Measurements from ENCODE around the gene NDRG3. TPM values are rescaled to one million over a fixed set of nuclear protein-coding genes. Genes with fewer than 3 reads are reported as not detected.
"Not testable (repeated sequence)": the region's sequence is repeated elsewhere in the genome, so short reads cannot be mapped to it uniquely, and the experiment has no call there.

NDRG3 gene
- total RNA-seq, 1 experiment from 2014 or later = 9.9 TPM

DNA sequence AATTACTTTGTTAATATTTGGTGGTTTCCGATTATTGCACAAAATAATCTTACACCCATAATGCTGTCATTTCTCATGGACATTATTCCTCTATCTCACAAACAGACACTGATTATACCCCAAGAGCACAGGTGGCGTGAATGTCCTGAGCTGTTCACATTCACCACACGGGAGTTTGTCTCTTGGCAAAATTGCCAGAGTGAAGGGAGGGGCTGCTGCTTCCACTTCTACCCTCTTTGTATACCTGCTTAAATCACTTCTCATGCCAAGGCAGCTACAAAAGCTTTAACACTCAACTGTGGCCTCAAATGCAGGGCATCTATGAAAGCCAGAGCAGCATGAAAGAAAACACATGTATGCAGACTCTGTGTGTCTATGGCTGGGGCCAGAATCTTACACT lies 58.0 kb downstream of the NDRG3 start:
- no peak for DNase-seq (ENCODE audit: low read depth)

DNA sequence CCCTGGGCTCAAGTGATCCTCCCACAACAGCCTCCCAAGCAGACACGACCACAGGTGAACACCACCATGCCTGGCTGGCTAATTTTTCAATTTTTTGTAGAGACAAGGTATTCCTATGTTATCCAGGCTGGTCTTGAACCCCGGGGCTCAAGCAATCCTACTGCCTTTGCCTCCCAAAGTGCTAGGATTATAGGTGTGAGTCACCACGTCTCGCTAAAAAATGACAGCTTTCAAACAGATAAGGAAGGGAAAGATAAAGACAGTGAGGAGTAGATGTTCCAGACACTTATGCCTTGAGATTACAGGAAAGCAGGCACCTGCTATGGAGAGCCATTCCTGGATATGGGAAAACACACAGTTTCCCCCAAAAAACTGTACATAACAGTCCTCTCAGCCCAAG lies 58.9 kb downstream of the NDRG3 start:
- no peak for DNase-seq (ENCODE audit: low read depth)

DNA sequence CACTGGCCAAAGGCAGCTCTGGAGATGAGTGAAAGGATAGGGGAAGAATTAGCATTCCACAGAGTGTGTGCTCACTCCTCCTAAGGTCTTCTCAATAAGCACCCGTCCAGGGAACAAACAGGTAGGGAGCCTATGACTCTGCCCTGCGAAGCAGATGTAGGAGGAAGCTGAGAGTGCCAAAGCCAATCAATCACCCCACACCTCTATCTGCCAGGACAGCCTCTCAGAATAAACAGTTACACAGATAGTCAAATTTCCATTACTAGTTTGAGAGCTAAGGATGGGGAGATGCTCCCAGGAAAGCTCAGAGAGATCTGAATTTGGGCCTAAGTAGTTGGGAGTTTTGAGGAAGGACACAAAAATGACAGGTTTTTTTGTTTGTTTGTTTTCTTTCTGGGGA lies 59.4 kb downstream of the NDRG3 start:
- DNase-seq (ENCODE audit: low read depth) = no peak

DNA sequence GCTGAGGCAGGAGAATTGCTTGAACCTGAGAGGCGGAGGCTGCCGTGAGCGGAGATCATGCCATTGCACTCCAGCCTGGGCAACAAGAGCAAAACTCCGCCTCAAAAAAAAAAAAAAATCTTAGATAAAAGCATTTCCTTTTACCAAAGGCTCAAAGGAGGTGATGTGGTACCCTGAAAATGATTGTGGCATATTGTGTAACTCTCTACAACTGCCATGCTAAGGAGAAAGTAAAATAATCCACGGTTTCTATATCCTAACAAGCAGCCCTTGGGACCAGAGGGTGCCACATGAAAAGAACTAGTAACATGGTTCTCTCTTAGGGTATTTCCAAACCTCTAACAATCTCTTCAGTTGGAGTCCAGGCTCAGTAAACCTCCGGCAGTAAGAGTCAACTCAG lies 61.1 kb downstream of the NDRG3 start:
- no peak for DNase-seq (ENCODE audit: low read depth)

DNA sequence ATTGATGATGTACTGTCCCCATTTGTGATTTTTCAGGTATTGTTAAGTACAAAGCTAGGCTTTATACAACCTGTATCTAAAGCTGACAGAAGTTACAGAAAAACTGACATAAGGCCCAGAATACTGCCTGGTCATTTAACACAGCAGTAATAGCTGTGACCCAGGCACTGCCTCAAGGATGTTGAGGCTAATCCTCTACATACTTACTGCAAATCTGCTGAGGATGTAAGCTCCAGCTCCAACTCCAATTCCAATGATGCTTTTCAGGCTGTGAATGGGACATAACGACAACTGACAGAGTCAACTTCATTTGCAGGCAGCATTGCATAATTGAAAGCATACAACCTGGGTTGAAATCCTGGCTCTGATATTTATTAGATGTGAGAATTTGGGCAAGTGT lies 63.6 kb downstream of the NDRG3 start:
- DNase-seq (ENCODE audit: low read depth) = no peak

DNA sequence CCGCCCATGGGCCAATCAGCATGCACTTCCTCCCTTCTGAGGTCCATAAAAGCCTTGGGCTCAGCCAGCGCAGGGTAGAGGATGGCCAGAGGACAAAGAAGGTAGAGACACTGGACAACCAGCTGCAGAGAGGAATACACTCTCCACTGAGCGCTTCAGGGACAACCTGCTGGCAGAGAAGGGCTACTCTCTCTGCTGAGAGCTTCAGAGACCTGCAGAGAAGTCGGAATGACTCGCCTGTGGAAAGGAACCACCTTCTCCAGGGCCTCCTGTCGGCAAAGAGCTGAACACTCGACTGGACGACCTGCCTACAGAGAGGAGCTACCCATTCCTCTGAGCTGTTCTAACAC lies 68.5 kb downstream of the NDRG3 start:
- no peak for DNase-seq (ENCODE audit: low read depth)

DNA sequence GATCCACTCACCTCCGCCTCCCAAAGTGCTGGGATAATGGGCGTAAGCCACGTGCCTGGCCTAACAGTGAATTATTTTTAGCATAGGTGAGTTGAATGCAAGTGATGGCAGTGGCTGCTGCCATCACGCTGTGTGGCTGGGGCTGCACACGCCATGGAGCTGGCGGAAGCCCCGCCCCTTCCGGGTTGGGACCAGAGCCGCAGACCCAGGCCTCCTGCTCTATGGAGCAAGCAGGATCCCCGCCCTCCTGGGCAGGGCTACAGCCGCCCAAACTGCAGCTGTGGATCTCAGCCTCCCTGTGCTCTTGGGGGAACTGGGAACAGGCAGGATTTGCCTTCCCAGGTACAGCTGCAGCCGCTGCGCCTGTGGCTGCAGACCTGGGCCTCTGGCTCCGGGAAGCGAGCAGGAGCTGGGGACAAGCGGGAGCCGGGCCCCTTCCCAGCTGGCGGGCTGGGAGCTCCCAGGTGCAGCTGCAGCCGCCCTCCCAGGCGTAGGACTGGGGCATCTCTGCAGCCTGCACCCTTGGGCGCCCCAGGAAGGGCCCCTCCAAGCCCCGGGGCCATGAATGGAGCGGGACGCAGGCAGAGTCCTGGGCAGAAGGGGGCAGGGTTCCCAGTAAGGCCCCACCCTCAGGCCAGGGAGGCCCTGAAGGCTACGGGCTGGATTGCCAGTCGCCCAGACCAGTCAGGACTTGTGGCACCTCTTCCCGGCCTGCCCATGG lies 69.0 kb downstream of the NDRG3 start:
- DNase-seq (ENCODE audit: low read depth) = no peak

DNA sequence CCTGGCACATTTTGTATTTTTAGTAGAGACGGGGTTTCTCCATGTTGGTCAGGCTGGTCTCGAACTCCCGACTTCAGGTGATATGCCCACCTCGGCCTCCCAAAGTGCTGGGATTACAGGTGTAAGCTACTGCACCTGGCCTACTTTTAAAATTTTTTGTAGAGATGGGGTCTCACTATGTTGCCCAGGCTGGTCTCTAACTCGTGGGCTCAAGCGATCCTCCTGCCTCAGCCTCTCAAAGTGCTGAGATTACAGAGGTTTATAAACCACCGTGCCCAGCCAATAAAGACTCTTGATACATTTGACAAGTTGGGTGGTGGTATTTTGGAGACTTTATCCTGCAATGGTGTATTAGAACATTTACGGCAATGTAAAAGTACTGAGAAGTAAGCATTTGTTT lies 70.3 kb downstream of the NDRG3 start:
- DNase-seq (ENCODE audit: low read depth) = not testable (repeated sequence)

DNA sequence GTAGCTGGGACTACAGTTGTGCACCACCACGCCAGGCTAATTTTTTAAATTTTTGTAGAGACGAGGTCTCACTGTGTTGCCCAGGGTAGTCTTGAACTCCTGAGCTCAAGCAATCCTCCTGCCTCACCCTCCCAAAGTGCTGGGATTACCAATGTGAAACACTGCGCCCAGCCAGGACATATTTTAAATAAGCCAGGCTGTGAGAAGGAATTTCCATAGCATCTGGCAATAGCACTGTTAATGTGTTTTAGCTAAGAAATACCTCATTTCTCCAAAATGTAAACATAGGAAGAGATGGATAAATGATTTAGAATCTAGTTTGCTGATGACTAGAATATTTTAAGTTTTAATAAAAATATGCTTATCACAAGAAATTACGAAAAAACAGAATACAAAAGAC lies 72.9 kb downstream of the NDRG3 start:
- DNase-seq (ENCODE audit: low read depth) = no peak

DNA sequence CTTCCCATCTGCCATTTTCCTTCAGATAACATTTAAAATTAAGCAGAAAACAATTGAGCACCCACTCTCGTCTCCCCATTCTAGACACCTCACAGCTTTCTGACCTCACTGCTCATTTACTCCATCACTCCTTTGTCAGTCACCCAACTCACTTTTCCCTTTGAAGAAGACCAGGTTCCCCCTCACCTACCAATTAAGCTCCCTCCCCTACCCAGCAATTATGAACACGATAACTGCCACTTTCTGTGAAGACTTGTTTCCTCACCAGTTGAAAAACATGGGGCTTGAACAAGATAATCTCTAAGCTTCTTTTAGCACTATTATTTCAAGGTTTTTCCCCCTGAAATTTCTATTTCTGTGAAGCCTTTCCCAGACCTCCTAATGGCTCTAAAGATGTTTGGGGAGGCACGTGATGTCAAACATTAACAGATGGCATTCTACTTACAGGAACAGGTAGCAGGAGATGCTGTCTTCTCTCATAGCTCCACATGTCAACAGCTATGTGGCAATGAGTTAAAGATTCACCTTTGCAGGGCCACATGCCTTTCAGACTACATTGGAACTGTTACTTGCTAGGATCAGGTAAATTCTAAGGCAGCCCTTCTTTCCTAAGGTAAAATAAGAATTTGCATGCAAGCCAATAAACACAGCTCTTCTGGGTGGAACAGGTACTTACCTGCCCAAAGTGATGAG lies 75.1 kb downstream of the NDRG3 start:
- DNase-seq (ENCODE audit: low read depth) = no peak

DNA sequence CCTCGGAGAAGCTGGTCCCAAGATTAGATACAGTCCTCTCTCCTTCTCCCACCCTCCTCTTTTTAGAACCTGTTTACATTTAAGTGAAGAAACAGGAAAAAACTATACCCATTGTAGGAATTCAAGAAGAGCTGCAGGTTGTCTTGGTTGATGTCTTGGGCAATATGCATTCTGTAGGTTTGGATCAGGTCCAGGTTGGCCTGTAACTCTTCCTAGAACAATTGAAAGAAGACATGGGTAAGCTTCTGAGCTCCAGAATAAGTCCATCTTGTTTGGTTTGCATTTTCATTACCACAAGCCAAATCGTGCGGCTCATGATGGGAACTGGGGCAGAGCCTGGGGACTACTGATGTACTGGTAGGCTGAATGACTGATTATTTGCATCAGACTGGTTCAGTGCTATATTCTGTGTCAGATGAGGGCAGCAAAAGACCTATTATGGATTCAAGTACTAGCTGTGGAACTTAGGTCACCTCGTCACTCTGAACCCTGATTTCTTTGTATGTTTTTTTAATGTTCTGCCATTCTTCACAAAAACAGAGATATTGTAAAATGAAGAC lies 79.6 kb downstream of the NDRG3 start:
- no peak for DNase-seq (ENCODE audit: low read depth)

DNA sequence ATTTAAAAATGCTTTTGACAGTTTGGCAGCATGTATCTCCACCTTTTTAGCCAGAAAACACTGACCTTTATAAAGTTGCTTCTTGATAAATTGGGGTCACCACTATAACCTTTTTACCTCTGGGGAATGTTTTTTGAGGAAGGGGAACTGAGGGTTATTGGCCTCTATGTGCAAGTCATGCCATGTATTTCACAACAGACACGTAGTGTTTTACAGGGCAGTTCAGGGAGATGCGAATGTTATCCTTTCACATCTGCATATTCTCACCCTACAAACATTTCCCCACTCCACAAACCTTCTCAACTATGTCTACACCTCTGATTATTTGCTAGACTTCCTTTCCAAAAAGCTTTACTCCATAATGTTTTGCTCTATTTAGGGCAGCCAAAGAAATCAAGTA lies 82.9 kb downstream of the NDRG3 start:
- DNase-seq (ENCODE audit: low read depth) = no peak

DNA sequence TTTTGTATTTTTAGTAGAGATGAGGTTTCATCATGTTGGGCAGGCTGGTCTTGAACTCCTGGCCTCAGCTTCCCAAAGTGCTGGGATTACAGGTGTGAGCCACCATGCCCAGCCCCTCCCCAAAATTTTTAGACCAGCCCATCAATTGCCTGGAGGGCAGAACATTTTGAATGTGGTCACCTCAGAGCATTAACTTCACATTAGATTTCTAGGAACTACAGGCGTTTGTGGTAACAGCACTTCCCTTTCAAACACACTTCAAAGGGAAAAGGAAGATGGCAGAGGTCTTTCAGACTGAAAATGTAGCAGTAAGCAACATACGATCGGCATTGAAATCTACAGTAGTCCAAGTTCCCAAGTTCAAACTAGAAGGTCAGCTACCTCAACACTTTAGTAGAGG lies 87.6 kb downstream of the NDRG3 start:
- DNase-seq (ENCODE audit: low read depth) = no peak

DNA sequence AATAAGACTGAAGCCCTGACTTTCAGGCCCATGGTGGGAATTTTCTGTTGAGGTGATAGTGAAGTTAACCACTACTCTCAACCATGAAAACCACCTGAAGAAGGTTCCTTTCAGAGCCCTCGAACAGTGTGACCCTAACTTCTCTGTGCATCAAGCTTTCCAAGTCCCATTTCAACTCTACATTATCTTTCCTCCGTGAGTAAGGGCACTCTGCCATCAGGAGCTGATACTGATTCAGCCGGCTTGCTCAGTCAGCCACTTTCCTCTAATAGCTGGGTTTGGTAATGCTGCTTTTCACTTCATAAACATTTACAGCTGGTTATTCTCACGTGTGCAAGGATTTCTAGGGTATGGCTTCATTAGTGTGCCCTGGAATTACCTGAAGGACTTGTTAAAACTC lies 89.2 kb downstream of the NDRG3 start:
- no peak for DNase-seq (ENCODE audit: low read depth)

DNA sequence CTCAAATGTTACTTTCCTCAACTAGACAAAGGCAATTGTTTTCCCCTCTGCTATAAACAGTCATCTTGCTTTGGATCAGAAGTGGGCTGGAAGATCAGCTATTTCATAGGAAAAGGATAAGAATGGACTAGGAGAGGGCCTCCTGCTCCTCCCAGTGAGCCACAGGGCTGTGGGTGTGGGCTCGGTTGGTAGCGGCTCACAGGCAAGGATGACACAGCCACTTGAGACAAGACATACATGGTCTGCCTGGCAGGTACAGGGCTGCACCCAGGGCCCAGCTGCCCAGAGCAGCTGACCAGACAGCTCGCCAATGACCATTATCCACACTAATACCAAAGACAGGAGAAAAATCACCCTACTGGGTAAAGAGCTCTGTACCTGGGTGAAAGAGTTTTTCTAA lies 90.9 kb downstream of the NDRG3 start:
- no peak for DNase-seq (ENCODE audit: low read depth)

DNA sequence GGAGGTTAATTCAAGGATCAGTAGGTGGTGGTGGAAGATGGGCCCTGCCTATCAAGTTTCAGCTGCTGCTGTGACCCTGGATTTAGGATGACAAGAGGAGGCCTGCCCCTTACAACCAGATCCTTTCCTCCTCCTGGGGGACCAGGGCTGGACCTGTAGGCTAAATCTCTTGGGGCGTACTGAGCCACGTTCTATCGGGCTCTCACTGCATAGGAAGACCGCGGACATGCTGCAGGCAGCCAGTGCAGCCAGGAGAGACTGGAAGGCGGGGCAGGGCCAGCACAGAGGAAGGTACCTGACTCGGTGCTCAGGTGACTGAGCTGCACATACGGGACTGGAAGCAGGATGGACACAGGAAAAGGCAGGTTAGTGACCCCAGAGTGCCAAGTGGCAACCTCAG lies 91.4 kb downstream of the NDRG3 start:
- DNase-seq (ENCODE audit: low read depth) = no peak

DNA sequence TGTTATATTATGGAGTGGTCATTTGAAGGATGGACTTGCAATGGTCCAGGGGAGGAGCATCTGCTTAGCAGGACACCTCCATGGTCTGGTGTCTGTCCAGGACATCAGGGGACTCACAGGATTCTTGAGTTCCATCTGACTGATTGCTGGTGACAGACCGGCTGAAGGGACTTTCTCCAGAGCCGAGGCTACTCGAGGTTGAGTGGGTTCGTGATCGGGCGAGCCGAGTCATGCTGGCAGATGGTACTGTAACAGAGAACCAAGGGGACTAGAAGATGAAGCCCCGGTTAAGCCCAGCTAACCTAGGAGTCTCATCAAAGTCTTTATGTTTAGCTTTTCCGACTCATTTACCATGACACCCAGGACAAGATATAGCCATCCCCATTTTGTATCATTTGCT lies 92.4 kb downstream of the NDRG3 start:
- no peak for DNase-seq (ENCODE audit: low read depth)

DNA sequence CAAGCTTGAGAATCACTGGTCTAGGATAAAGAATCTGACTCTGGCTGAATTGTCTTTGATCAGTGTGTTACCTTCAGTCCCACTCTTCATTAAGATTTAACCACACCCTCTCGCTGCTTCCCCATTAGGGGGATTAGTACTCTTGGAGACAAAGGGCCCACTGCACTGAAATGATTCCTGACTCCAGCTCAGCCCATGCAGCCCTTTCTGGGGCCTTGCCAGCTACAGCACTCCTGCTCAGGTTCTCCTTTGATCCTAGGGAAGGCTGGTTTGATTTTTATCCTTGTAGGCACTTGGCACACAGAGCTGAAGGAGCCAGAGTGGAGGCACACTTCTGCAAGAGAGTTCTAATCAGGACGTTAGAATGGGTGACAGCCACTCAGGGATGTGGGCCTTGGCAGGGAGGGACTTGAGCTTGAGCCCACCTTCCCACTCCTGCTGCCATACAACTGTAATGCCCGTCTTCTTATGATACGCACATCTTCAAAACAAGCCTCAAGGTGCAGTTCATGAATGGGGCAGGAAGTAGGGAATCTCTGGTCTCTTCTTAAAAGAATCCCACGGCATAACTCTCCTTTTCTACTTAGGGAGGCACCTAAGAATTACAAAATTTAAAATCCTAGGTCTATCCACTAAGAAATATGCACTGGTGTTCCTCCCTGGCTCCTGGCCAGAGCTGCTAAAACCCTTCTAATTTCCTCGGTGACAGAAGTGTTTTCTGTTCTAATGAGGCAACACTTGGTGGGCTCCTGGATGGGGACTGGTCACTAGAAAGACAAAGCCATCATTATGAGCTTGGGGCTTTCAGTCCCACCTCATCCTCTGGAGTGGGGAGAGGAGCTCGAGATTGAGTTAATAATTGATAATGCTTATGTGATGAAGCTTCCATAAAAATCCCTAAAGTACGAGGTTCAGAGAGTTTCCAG lies 98.4 kb downstream of the NDRG3 start:
- DNase-seq (ENCODE audit: low read depth) = no peak

DNA sequence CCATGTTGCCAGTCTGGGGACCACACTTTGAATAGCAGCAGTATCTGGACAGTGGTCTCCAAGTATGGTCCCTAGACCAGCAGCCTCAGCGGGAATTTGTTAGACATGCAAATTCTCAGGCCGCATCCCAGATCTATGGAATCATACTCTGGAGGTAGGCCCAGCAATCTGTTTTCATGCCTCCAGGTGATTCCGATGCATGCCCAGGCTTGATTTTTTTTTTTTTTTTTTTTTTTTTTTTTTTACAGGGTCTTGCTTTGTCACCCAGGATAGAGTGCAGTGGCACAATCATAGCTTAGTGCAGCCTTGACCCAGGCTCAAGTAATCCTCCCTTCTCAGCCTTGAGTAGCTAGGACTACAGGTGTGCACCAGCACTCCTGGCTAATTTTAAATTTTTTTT lies 99.2 kb downstream of the NDRG3 start:
- no peak for DNase-seq (ENCODE audit: low read depth)

DNA sequence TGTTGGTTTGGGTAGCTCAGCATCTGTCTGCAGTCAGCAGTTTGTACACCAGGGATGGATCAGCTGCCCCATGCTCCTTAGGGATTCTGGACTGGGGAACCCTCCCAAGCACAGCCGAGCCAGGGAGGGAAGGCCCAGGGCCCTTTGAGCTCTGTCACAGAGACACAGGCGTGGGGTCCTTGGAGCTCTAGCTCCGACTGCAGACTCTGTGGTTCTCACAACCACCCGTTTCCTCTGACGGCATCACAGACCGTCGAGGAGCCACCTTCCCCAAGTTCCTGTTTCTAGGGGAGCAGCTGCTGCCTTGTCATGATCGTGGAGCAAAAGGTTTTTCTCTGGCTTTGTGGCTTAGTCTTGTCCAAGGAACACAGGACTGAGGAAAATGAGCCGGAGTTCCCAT lies 99.9 kb downstream of the NDRG3 start, which contains the start of gene SLA2:
Gene SLA2, minus strand, starts transcription at position 199 of the 400 bp plus-strand sequence. CDS start 4,861 bp downstream, outside the sequence.
- no peak for DNase-seq (ENCODE audit: low read depth)

DNA sequence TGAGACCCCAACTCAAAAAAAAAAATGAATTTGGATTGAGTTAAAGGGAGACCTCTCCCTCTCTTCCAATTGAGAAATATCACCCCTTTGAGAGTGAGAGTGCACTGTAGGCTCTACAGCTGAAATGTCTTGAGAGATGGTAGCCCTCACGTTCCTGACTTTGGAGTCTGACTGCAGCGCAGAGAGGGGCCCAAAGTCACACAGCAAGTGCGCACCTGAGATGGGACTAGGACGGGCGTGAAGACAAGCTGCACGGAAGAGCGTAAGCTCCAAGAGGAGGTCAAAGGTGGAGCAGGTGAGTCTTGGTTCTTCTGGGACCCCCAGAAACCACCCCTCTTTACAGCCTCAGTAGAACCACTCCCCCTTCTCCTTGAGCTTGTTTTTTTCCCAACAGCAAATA lies 100.5 kb downstream of the NDRG3 start:
- no peak for DNase-seq (ENCODE audit: low read depth)

DNA sequence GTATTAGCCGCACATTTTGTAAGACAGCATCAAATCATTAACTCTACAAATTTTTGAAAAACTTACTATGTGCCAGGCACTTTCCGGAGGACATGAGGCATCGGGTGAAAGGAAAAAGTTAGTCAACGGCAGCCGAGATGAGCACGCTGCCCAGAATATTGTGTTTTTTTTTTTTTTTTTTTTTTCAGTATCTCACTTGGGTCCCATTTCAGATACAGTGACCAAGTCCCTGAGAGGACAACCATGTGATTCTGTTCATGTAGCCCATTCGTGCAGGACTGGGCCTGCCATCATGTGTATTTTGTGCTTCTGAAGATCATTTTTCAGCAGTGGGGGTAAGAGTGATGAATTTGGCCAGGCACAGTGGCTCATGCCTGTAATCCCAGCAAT lies 101.2 kb downstream of the NDRG3 start:
- DNase-seq (ENCODE audit: low read depth) = no peak

Measured in Daoy (cell line).